Central memory CD8-positive, alpha-beta T cell (primary cell): ENCODE results near the gene DOCK2.

Experiments used
- ATAC-seq: fragments of 150-1000 bp; cut with Tn5 transposase; replicated peaks from 2 replicates; pipeline ENCODE4 v1.10.0; 2022; ENCODE audit warnings: mild to moderate bottlenecking, moderate FRiP score, moderate number of reproducible peaks; ENCODE audit not compliant: poor library complexity, severe bottlenecking; ENCODE audit errors: extremely low read depth
- DNase-seq, 2 donors: peaks; one replicate each; pipeline ENCODE4 v3.0.0; 2021; ENCODE audit warnings: low spot score in 2 of 2
- H3K27ac Mint-ChIP-seq: one replicate; pipeline ENCODE4 v1.8.0; 2022; ENCODE audit warnings: low read depth, mild to moderate bottlenecking, moderate library complexity, mixed read lengths
- H3K27me3 Mint-ChIP-seq: one replicate; pipeline ENCODE4 v1.8.0; 2022; ENCODE audit warnings: mixed read lengths
- H3K36me3 Mint-ChIP-seq: one replicate; pipeline ENCODE4 v1.8.0; 2022; ENCODE audit warnings: mild to moderate bottlenecking, moderate library complexity, mixed read lengths; ENCODE audit not compliant: insufficient read depth
- H3K4me1 Mint-ChIP-seq: one replicate; pipeline ENCODE4 v1.8.0; 2022; ENCODE audit warnings: mixed read lengths
- H3K4me3 Mint-ChIP-seq: one replicate; pipeline ENCODE4 v1.8.0; 2022; ENCODE audit warnings: mild to moderate bottlenecking, moderate library complexity, mixed read lengths
- H3K9me3 Mint-ChIP-seq: one replicate; pipeline ENCODE4 v1.8.0; 2022; ENCODE audit warnings: mixed read lengths

The DOCK2 gene

GRCh38 chr5:170049713-170050112, 412.6 kb downstream of the DOCK2 start:
- Mint-ChIP-seq H3K27me3 (no peaks in the 10 kb centered on the region), H3K4me1 (peaks cover 4% of the 10 kb centered on the region), H3K4me3 (no peak overlapping the region), H3K27ac (no peak overlapping the region), H3K9me3 (no peaks in the 10 kb centered on the region), H3K36me3 (peaks cover 51% of the 10 kb centered on the region)
- DNase-seq (no peak), ATAC-seq (no peak)

GRCh38 chr5:170053896-170054295, 416.8 kb downstream of the DOCK2 start:
- no peak for DNase-seq
- H3K4me1 Mint-ChIP-seq = no peaks in the 10 kb centered on the region
- no peak overlapping the region for H3K4me3 Mint-ChIP-seq
- peak overlapping the region; percentile 23 for H3K27ac Mint-ChIP-seq
- peaks cover 56% of the 10 kb centered on the region for H3K36me3 Mint-ChIP-seq
- H3K9me3 Mint-ChIP-seq = no peaks in the 10 kb centered on the region
- H3K27me3 Mint-ChIP-seq = no peaks in the 10 kb centered on the region
- ATAC-seq = no peak

- no peak for ATAC-seq
- no peaks in the 10 kb centered on the region for H3K9me3 Mint-ChIP-seq
- H3K36me3 Mint-ChIP-seq = peaks cover 49% of the 10 kb centered on the region
- no peak for DNase-seq
- no peak overlapping the region for H3K27ac Mint-ChIP-seq
- H3K4me1 Mint-ChIP-seq = no peaks in the 10 kb centered on the region
- no peak overlapping the region for H3K4me3 Mint-ChIP-seq
- H3K27me3 Mint-ChIP-seq = no peaks in the 10 kb centered on the region
These were observed 418.5 kb downstream of the DOCK2 start for GRCh38 chr5:170055606-170056005.

- H3K27ac Mint-ChIP-seq = no peak overlapping the region
- ATAC-seq (no peak), DNase-seq (no peak)
- no peak overlapping the region for H3K4me3 Mint-ChIP-seq
- no peaks in the 10 kb centered on the region for H3K27me3 Mint-ChIP-seq
- peaks cover 48% of the 10 kb centered on the region for H3K36me3 Mint-ChIP-seq
- H3K9me3 Mint-ChIP-seq = no peaks in the 10 kb centered on the region
- no peaks in the 10 kb centered on the region for H3K4me1 Mint-ChIP-seq
These were observed 419.6 kb downstream of the DOCK2 start for GRCh38 chr5:170056561-170057267.

GRCh38 chr5:170057311-170057710, 420.2 kb downstream of the DOCK2 start:
- peaks cover 48% of the 10 kb centered on the region for H3K36me3 Mint-ChIP-seq
- H3K9me3 Mint-ChIP-seq = no peaks in the 10 kb centered on the region
- DNase-seq = no peak
- ATAC-seq = no peak
- H3K27me3 Mint-ChIP-seq = no peaks in the 10 kb centered on the region
- no peak overlapping the region for H3K4me3 Mint-ChIP-seq
- no peaks in the 10 kb centered on the region for H3K4me1 Mint-ChIP-seq
- no peak overlapping the region for H3K27ac Mint-ChIP-seq

- ATAC-seq (no peak), DNase-seq (no peak)
- no peaks in the 10 kb centered on the region for H3K4me1 Mint-ChIP-seq
- H3K36me3 Mint-ChIP-seq = peaks cover 38% of the 10 kb centered on the region
- H3K9me3 Mint-ChIP-seq = no peaks in the 10 kb centered on the region
- no peak overlapping the region for H3K27ac Mint-ChIP-seq
- H3K27me3 Mint-ChIP-seq = no peaks in the 10 kb centered on the region
- H3K4me3 Mint-ChIP-seq = no peak overlapping the region
These were observed 422.1 kb downstream of the DOCK2 start for GRCh38 chr5:170059221-170059620.

GRCh38 chr5:170067152-170067551, 430.1 kb downstream of the DOCK2 start:
- no peaks in the 10 kb centered on the region for H3K4me1 Mint-ChIP-seq
- no peaks in the 10 kb centered on the region for H3K27me3 Mint-ChIP-seq
- peaks cover 43% of the 10 kb centered on the region for H3K36me3 Mint-ChIP-seq
- no peak overlapping the region for H3K4me3 Mint-ChIP-seq
- DNase-seq (no peak), ATAC-seq (no peak)
- H3K9me3 Mint-ChIP-seq = no peaks in the 10 kb centered on the region
- H3K27ac Mint-ChIP-seq = no peak overlapping the region

GRCh38 chr5:170067574-170068170, 430.6 kb downstream of the DOCK2 start:
- Mint-ChIP-seq H3K27ac (no peak overlapping the region), H3K4me1 (no peaks in the 10 kb centered on the region), H3K36me3 (peaks cover 43% of the 10 kb centered on the region), H3K9me3 (no peaks in the 10 kb centered on the region), H3K27me3 (no peaks in the 10 kb centered on the region), H3K4me3 (no peak overlapping the region)
- DNase-seq (no peak), ATAC-seq (no peak)

- no peaks in the 10 kb centered on the region for H3K27me3 Mint-ChIP-seq
- H3K4me1 Mint-ChIP-seq = no peaks in the 10 kb centered on the region
- H3K27ac Mint-ChIP-seq = no peak overlapping the region
- peaks cover 41% of the 10 kb centered on the region for H3K36me3 Mint-ChIP-seq
- H3K9me3 Mint-ChIP-seq = no peaks in the 10 kb centered on the region
- ATAC-seq (no peak), DNase-seq (no peak)
- H3K4me3 Mint-ChIP-seq = no peak overlapping the region
These were observed 432.4 kb downstream of the DOCK2 start for GRCh38 chr5:170069512-170069911.

GRCh38 chr5:170070556-170071412, 433.7 kb downstream of the DOCK2 start:
- H3K27me3 Mint-ChIP-seq = no peaks in the 10 kb centered on the region
- no peaks in the 10 kb centered on the region for H3K4me1 Mint-ChIP-seq
- no peak overlapping the region for H3K27ac Mint-ChIP-seq
- ATAC-seq = no peak
- H3K36me3 Mint-ChIP-seq = peaks cover 47% of the 10 kb centered on the region
- H3K4me3 Mint-ChIP-seq = no peak overlapping the region
- no peak for DNase-seq
- no peaks in the 10 kb centered on the region for H3K9me3 Mint-ChIP-seq

GRCh38 chr5:170071748-170072147, 434.7 kb downstream of the DOCK2 start:
- Mint-ChIP-seq H3K27me3 (no peaks in the 10 kb centered on the region), H3K4me1 (no peaks in the 10 kb centered on the region), H3K4me3 (no peak overlapping the region), H3K9me3 (no peaks in the 10 kb centered on the region), H3K36me3 (peaks cover 42% of the 10 kb centered on the region), H3K27ac (no peak overlapping the region)
- DNase-seq (no peak), ATAC-seq (no peak)

GRCh38 chr5:170075696-170076095, 438.6 kb downstream of the DOCK2 start:
- Mint-ChIP-seq H3K4me1 (no peaks in the 10 kb centered on the region), H3K9me3 (no peaks in the 10 kb centered on the region), H3K36me3 (peaks cover 42% of the 10 kb centered on the region), H3K4me3 (no peak overlapping the region), H3K27ac (peak overlapping the region; percentile 12), H3K27me3 (no peaks in the 10 kb centered on the region)
- DNase-seq (no peak), ATAC-seq (no peak)

- DNase-seq = no peak
- Mint-ChIP-seq H3K4me1 (no peaks in the 10 kb centered on the region), H3K36me3 (peaks cover 39% of the 10 kb centered on the region), H3K4me3 (no peak overlapping the region), H3K27me3 (no peaks in the 10 kb centered on the region), H3K27ac (no peak overlapping the region), H3K9me3 (no peaks in the 10 kb centered on the region)
- ATAC-seq = no peak
These were observed 439.1 kb downstream of the DOCK2 start for GRCh38 chr5:170076211-170076610.
